Colonic mucosa (tissue), 4 donors: Measurements from ENCODE around the gene GAL3ST1. TPM values are rescaled to one million over a fixed set of nuclear protein-coding genes. Genes with fewer than 3 reads are reported as not detected.

Source experiments
- DNase-seq: peaks from one replicate; pipeline ENCODE4 v3.0.0-alpha.2; 2020
- H3K27ac ChIP-seq: fragments of 200-600 bp; one replicate; pipeline ENCODE4 v1.8.0; 2021
- H3K27me3 ChIP-seq: fragments of 200-600 bp; one replicate; pipeline ENCODE4 v1.8.0; 2021
- H3K36me3 ChIP-seq: fragments of 200-600 bp; one replicate; pipeline ENCODE4 v1.8.0; 2021
- H3K4me1 ChIP-seq: fragments of 200-600 bp; one replicate; pipeline ENCODE4 v1.8.0; 2021; ENCODE audit warnings: mild to moderate bottlenecking
- H3K4me3 ChIP-seq: fragments of 200-600 bp; one replicate; pipeline ENCODE4 v1.8.0; 2021
- H3K9ac ChIP-seq, 2 donors: one replicate each; pipeline ENCODE4 v1.7.0; 2013; ENCODE audit warnings: control low read depth in 2 of 2, low read depth in 2 of 2, low read length in 2 of 2
- H3K9me3 ChIP-seq: fragments of 200-600 bp; one replicate; pipeline ENCODE4 v1.8.0; 2021
- intact Hi-C: fragments of 100-400 bp; cut with DNase I; formaldehyde crosslinking; loops from one replicate; pipeline ENCODE4 v1.14.1; 2022
- total RNA-seq, 2 donors: library from RNA; stranded (reverse); fragmentation: NEBNext Ultra II Directional in 1 of 2; extraction: Animal tissue kit (Norgen Biotek cat#: 25700) in 1 of 2; gene quantifications; one replicate each; pipeline ENCODE4 v1.2.1, GENCODE V29; 2021
- TF ChIP-seq, protein P1 (sequence below): fragments of 200-600 bp; IDR thresholded peaks from one replicate; pipeline ENCODE4 v1.8.0; 2022; ENCODE audit warnings: antibody characterized with exemption, mild to moderate bottlenecking
- donor health status: healthy.
- donor health status: DM: no; HTN: no; CAD: no.
- donor health status: DM: no; HTN: no; CAD: no.

GAL3ST1 gene
- total RNA-seq, 2 donors from 2014 or later, result 13.4 to 18.8 TPM

- Histone ChIP-seq H3K27ac (no peak overlapping the region), H3K9me3 (no peaks in the 10 kb centered on the region), H3K9ac (no peak overlapping the region), H3K4me1 (peaks cover 5% of the 10 kb centered on the region), H3K27me3 (no peaks in the 10 kb centered on the region), H3K36me3 (no peaks in the 10 kb centered on the region), H3K4me3 (no peak overlapping the region)
- intact Hi-C loops, result loop anchor here (10.0 kb wide), 1 partner anchor 157 kb away; no protein-coding TSS in a partner anchor
- peak; percentile 32 for DNase-seq
- TF ChIP-seq, protein P1, sequence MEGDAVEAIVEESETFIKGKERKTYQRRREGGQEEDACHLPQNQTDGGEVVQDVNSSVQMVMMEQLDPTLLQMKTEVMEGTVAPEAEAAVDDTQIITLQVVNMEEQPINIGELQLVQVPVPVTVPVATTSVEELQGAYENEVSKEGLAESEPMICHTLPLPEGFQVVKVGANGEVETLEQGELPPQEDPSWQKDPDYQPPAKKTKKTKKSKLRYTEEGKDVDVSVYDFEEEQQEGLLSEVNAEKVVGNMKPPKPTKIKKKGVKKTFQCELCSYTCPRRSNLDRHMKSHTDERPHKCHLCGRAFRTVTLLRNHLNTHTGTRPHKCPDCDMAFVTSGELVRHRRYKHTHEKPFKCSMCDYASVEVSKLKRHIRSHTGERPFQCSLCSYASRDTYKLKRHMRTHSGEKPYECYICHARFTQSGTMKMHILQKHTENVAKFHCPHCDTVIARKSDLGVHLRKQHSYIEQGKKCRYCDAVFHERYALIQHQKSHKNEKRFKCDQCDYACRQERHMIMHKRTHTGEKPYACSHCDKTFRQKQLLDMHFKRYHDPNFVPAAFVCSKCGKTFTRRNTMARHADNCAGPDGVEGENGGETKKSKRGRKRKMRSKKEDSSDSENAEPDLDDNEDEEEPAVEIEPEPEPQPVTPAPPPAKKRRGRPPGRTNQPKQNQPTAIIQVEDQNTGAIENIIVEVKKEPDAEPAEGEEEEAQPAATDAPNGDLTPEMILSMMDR, result no peak
Measured at GRCh38 chr22:30602049-30602448, 27.6 kb upstream of the GAL3ST1 start.

DNA sequence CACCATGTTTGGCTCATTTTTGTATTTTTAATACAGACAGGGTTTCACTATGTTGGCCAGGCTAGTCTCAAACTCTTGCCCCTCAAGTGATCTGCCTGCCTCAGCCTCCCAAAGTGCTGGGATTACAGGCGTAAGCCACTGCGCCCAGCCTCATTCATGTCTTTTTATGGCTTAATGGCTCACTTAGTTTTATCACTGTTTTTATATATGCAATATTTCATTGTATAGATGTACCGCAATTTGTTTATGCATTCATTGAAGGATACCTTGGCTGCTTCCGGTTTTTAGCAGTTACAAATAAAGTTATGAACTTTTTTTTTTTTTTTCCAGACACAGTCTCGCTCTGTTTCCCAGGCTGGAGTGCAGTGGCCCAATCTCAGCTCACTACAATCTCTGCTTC lies 27.0 kb upstream of the GAL3ST1 start:
- H3K4me3 ChIP-seq, result no peak overlapping the region
- no peak overlapping the region for H3K27ac ChIP-seq
- no peak overlapping the region for H3K9ac ChIP-seq
- H3K27me3 ChIP-seq, result no peaks in the 10 kb centered on the region
- no peak for DNase-seq
- no peaks in the 10 kb centered on the region for H3K9me3 ChIP-seq
- TF ChIP-seq, protein P1, result no peak
- intact Hi-C loops, result loop anchor here (10.0 kb wide), 1 partner anchor 157 kb away; no protein-coding TSS in a partner anchor
- peaks cover 5% of the 10 kb centered on the region for H3K4me1 ChIP-seq
- H3K36me3 ChIP-seq, result no peaks in the 10 kb centered on the region

- Histone ChIP-seq H3K27ac (no peak overlapping the region), H3K4me1 (peaks cover 5% of the 10 kb centered on the region), H3K4me3 (no peak overlapping the region), H3K9ac (no peak overlapping the region), H3K36me3 (no peaks in the 10 kb centered on the region), H3K27me3 (no peaks in the 10 kb centered on the region), H3K9me3 (no peaks in the 10 kb centered on the region)
- TF ChIP-seq, protein P1, result no peak
- intact Hi-C loops, result loop anchor here (10.0 kb wide), 1 partner anchor 156 kb away; no protein-coding TSS in a partner anchor
- DNase-seq, result no peak
Measured at GRCh38 chr22:30600921-30601320, 26.5 kb upstream of the GAL3ST1 start.

DNA sequence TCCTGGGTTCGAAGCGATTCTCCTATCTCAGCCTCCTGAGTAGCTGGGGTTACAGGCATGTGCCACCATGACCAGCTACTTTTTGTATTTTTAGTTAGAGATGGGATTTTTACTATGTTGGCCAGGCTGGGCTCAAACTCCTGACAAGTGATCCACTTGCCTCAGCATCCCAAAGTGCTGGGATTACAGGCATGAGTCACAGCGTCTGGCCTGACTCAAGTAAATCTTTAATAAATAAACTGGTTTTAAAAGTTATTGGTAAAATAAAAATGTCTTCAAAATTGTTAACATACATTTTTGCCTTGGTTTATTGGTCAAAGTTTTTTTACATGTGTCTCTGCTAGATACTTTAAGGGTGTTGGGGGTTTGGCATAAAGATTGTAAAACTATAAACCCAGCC lies 24.5 kb upstream of the GAL3ST1 start:
- TF ChIP-seq, protein P1, result no peak
- DNase-seq, result no peak
- H3K27me3 ChIP-seq, result no peaks in the 10 kb centered on the region
- intact Hi-C loops, result no loop called here
- H3K36me3 ChIP-seq, result no peaks in the 10 kb centered on the region
- H3K27ac ChIP-seq, result no peak overlapping the region
- H3K9me3 ChIP-seq, result no peaks in the 10 kb centered on the region
- no peak overlapping the region for H3K4me3 ChIP-seq
- H3K9ac ChIP-seq, result no peak overlapping the region
- peaks cover 4% of the 10 kb centered on the region for H3K4me1 ChIP-seq

GRCh38 chr22:30596886-30597285 lies 22.4 kb upstream of the GAL3ST1 start:
- no peak overlapping the region for H3K9ac ChIP-seq
- H3K9me3 ChIP-seq, result no peaks in the 10 kb centered on the region
- H3K4me3 ChIP-seq, result no peak overlapping the region
- H3K4me1 ChIP-seq, result no peaks in the 10 kb centered on the region
- H3K27ac ChIP-seq, result no peak overlapping the region
- no peaks in the 10 kb centered on the region for H3K36me3 ChIP-seq
- intact Hi-C loops, result no loop called here
- TF ChIP-seq, protein P1, result no peak
- H3K27me3 ChIP-seq, result no peaks in the 10 kb centered on the region
- DNase-seq, result no peak
